EL (cell line): Measurements from ENCODE around the gene PHOX2A.
"Not testable (repeated sequence)": the region's sequence is repeated elsewhere in the genome, so short reads cannot be mapped to it uniquely, and the experiment has no call there.

ENCODE experiments used
- DNase-seq: peaks from one replicate; pipeline ENCODE4 v3.0.0-alpha.2; 2016

PHOX2A gene

GRCh38 chr11:72244060-72244360 lies at the start of gene PHOX2A:
Gene PHOX2A, minus strand, starts transcription at chr11:72244176. Its CDS starts 172 bp downstream, at chr11:72244004.
- no peak for DNase-seq

GRCh38 chr11:72293391-72293790 lies 49.4 kb upstream of the PHOX2A start:
- DNase-seq: no peak

- DNase-seq: no peak
Measured at GRCh38 chr11:72292106-72292785, 48.3 kb upstream of the PHOX2A start.

- DNase-seq: peak; percentile 22
Measured at GRCh38 chr11:72290741-72291140, 46.8 kb upstream of the PHOX2A start.

- DNase-seq: no peak
Measured at GRCh38 chr11:72287293-72287692, 43.3 kb upstream of the PHOX2A start.

GRCh38 chr11:72283947-72284346 lies 40.0 kb upstream of the PHOX2A start:
- DNase-seq: no peak

GRCh38 chr11:72280726-72281315 lies 36.8 kb upstream of the PHOX2A start:
- no peak for DNase-seq

- DNase-seq: no peak
Measured at GRCh38 chr11:72280037-72280436, 36.1 kb upstream of the PHOX2A start.

GRCh38 chr11:72278905-72279304 lies 34.9 kb upstream of the PHOX2A start:
- DNase-seq: peak; percentile 74

GRCh38 chr11:72274435-72274834 lies 30.5 kb upstream of the PHOX2A start:
- DNase-seq: no peak

GRCh38 chr11:72271980-72272379 lies 28.0 kb upstream of the PHOX2A start:
- no peak for DNase-seq

- DNase-seq: no peak
Measured at GRCh38 chr11:72267956-72268617, 24.1 kb upstream of the PHOX2A start.

GRCh38 chr11:72266960-72267359 lies 23.0 kb upstream of the PHOX2A start:
- not testable (repeated sequence) for DNase-seq

- no peak for DNase-seq
Measured at GRCh38 chr11:72265951-72266350, 22.0 kb upstream of the PHOX2A start.

GRCh38 chr11:72263361-72263760 lies 19.4 kb upstream of the PHOX2A start:
- peak; percentile 58 for DNase-seq

- no peak for DNase-seq
Measured at GRCh38 chr11:72260574-72260973, 16.6 kb upstream of the PHOX2A start.

GRCh38 chr11:72259490-72259889 lies 15.5 kb upstream of the PHOX2A start:
- DNase-seq: no peak

GRCh38 chr11:72257570-72257969 lies 13.6 kb upstream of the PHOX2A start:
- DNase-seq: peak; percentile 44

GRCh38 chr11:72254299-72254993 lies 10.5 kb upstream of the PHOX2A start:
- DNase-seq: no peak

- no peak for DNase-seq
Measured at GRCh38 chr11:72253392-72253791, 9.4 kb upstream of the PHOX2A start.

- DNase-seq: no peak
Measured at GRCh38 chr11:72251614-72252013, 7.6 kb upstream of the PHOX2A start.

GRCh38 chr11:72250661-72251464 lies 6.9 kb upstream of the PHOX2A start:
- DNase-seq: no peak

GRCh38 chr11:72249961-72250360 lies 6.0 kb upstream of the PHOX2A start:
- no peak for DNase-seq
